GM21390 (cell line): ENCODE data around the gene WNK2.

Source experiments
- ATAC-seq: cut with Tn5 transposase; IDR thresholded peaks from one replicate; pipeline ENCODE4 v1.9.1; 2021; ENCODE audit not compliant: unreplicated experiment

The WNK2 gene

DNA sequence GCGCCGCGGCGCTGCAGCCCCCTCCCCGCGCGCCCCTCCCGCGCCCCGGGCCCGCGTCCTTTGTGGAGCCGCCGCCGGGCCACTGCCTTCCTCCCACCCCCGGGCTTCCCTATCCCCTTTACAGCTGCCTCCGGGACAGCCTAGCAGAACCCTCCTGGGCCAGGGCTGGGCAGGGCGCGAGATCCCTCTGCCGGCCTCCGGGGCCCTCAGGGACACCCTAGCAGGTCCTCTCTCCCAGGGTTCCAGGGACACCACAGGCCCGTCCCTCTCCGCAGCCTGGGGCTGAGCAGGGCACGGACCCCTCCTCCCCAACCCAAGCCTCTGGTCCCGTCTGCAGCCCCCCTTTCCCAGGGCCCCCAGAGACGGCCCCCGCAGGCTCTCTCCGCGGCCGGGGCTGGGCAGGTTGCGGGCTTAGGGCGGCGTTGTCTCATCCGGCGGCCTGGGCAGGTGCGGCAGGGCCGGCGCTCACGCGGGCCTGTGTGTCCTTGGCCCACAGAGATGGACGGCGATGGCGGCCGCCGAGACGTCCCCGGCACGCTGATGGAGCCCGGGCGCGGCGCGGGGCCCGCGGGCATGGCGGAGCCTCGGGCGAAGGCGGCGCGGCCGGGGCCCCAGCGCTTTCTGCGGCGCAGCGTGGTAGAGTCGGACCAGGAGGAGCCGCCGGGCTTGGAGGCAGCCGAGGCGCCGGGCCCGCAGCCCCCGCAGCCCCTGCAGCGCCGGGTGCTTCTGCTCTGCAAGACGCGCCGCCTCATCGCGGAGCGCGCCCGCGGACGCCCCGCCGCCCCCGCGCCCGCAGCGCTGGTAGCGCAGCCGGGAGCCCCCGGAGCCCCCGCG is 710 bp downstream of the WNK2 start:
- no peak for ATAC-seq

DNA sequence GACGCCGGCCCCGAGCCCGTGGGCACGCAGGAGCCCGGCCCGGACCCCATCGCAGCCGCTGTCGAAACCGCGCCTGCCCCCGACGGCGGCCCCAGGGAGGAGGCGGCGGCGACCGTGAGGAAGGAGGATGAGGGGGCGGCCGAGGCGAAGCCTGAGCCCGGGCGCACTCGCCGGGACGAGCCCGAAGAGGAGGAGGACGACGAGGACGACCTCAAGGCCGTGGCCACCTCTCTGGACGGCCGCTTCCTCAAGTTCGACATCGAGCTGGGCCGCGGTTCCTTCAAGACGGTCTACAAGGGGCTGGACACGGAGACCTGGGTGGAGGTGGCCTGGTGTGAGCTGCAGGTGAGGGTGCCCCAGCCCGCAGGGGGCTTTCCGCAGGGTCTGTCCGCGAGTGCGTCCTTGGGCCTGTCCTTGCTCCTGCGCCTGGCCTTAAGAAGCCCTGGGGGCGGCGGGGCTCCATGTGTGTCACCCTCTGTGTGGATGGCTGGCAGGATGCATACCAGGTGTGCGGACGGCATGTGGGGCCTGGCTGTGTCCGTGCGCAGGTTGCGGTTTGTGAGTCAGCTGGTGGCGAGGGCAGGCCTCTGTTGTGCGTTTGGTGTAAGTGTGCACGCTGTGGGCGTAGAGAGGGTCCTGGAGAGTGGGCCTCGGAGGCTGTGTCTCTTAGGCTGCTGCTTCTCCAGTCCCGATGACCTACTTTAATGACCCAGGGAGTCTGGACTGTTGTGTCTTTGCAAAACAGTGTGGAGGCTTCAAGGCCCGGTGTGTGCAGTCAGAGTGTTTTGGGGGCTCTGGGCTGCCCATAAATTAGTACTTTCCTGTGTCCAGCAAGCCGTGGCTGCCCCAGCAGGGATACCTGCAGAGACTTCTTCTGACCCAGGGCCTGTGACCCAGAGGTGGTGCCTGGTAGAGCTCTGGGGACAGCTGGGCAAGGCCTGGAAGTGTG is 1.6 kb downstream of the WNK2 start:
- ATAC-seq, result no peak

DNA sequence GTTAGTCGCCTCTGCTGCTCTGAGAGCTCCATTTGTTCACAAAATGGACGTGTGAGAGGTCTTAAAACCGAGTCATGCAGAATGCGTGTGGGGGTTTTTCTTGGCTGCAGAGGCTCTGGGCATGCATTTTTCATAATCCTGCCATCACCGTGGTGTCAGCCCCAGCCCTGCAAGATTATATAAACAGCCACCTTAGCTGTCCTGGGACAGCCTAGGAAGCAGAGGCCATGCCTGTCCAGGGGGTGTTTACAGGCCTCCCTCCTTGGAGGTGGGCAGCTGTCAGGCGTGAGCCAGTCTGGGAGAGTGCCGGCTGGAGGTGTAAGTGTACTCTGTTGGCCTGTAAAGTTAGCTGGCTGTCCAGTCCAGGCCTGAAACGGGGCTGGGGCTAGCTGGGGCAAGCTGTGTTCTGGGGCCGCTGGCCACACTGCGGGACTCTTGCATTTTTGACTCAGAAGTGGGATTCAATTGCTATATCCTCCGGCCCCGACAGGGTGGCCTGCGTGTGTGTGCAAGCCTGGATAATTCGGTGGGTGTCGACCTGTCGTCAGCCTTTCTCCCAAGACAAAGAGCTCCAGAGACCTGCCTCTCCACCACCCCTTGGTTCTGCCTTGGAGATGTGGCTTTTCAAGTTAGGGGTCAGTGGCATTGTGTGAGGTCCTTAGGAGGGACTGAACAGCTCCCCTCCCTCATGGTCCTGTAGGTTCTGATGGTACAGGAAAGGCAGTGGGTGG is 2.4 kb downstream of the WNK2 start:
- no peak for ATAC-seq

DNA sequence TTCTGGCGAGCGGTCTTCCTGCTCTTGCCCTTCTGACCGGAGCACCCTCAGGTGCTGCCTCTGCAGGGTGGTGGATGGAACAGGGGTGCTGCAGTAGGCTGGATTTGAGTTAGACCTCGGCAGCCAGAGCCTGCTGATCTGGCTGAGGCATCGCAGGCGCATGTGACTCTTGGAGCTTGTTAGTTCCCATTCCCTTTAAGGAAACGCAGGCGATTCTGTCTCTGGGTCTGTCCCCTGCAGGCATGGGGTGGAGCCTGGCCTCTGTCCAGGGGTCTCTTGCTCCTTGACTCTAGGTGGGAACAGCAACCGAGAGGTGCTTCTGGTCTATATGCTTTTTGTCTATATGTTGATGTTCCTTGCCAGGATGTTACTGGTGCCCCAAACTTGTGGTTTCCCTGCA is 3.1 kb downstream of the WNK2 start:
- ATAC-seq, result no peak

DNA sequence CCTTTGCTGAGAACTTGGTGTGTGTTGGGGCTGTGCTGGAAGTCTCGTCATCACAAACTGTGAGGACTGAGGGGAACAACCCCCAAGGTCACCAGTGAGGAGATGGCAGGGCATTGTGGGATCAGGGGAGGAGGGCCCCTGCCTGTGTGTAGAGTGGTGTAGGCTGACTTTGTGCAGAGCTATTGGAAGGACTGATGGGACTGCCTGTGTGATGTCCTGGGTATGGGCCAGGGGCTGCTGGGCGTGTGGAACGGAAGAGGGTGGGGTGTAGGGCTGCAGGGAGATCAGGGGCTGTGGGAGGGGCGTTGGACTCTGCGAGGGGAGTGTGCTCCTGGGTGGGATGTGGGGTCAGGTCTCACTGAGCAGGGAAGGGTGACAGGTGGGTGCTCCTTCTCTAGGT is 3.6 kb downstream of the WNK2 start:
- no peak for ATAC-seq

DNA sequence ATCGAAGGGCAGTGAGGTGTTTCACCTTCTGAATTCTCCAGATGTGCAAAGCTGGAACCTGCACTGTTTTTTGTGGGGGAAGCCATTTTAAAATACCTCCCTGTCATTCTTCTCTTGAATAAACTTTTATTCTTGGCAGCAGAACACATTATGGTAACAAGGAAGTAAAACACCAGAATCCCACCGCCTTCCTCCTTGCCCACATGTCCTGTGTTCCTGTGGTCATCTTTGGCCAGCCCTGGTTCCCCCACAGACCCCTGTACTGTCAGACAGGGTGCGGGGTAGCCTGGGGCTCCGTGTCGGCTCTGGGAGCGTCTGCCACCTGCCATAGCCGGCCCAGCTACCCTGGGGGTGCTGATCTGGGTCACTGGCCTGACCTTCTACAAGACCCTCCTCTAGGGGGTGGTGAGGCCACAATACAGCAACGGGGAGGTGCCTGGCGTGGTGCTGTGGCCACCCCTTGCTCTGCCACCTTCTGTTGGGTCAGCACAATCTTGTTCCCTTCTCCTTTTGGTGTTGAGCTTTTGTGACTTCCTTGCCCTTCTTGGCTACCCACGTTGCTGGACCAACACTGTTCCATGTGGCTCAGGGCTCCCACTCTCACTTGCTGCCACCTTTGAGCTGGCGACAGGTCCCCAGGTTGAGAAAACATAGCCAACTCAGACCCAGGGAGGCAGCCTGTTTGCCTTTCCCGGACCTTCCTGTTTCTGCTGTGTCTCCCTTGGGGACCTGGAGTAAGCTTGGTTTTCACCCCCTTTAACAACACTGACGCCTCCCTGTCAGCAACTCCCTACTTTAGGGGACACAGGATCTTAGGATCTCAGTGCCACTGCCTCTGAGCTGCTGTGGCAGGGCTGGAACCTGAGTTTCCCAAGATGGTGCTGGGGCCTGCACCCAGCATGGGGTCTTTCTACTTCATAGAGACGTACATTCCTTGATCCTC is 4.8 kb downstream of the WNK2 start:
- no peak for ATAC-seq

DNA sequence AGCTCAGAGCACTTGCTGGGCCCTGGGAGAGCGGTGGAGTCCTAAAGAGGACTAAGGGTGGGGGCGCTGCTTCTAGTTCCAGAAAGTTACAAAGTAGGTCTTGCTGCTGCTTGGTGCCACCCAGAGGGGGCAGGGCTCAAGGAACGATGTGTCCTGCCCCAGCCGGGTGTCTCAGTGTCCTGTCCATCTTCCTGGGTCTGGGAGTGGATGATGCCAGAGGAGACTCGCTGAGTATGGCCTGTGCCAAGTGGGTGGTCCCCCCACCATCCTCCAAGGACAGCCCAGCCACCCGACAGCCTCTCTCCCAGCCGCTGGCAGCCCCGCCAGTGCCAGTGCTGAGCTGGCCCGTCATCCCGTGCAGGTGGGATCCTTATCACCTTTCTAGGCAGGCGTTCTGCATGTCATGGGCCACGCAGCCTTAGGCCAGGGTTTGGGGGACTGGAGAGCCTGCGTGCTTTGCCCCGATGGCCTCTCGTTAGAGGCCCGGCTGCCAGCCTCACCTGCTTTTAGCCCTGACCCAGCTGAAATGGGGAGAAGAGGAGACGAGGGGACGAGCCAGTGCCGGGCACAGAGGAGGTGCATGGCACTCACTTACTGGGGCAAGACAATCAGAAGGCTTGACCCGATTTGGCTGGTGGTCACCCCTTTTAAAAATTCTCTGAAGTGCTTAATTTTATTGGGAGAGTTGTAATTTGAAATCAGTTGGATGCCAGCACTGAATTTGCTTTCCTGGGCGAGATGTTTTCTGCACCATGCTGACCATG is 5.6 kb downstream of the WNK2 start:
- no peak for ATAC-seq

DNA sequence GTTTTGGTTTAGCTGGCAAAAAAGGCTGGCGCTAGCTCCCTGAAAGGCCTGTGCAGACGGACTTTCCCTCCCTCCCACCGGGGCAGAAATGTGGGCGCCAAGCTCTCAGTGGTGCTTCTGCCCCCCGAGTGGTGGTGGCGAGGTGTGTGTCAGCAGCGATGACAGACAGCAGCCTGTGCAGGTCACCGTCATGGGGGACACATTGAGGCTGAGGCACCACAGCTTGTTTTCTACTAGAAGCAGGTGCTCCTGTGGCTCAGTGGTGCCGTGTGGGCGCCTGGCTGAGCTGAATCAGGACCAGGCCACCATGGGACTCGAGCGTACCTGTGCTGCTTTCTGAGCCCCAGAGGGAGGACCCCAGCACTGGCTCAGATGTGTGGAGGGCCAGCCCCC is 6.2 kb downstream of the WNK2 start:
- no peak for ATAC-seq

DNA sequence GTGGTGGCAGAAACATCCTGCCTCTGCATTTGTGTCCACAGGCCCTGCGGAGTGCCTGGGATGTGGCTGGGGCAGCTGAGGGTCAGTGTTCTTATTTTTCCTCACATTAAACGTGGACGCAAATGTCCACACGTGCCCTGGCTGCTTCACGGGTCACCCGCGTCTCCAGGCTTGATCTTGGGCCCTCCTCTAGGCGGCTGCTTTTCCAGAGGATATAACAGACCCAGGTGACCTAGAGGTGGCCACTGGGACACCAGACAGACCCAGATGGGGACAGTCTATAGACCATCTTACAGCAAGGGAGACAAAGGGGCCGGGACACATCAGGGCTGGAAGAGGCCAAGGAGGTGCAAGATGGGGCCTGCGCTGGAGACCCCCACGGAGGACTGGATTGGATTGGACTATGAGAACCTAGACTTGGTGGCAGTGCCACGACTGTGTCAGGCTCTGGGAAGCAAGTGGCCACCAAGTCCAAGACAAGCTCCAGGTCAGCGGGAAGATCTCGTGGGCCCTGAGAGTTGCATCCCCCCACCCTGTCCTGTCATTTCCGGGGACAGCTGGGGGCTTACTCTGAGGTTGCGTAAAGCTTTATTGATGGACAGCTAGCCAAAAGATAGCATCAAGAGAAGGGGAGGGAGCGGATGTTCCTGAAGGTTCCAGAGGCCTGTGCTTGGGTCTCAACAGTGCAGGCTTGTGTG is 6.9 kb downstream of the WNK2 start:
- ATAC-seq, result no peak

DNA sequence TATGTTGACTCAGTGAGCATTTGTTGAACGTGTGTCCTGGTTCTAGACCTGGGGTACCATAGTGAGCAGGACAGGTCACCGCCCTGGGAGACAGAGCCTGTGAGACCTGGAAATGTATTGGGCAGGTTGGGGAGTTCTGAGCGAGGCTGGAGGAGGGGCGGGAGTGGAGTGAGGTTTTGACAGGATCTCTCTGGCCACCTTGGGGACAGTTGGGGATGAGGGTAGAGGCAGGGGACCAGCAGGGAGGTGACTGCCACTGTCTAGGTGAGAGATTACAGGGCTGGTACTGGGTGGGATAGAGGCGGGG is 7.4 kb downstream of the WNK2 start:
- ATAC-seq, result no peak

DNA sequence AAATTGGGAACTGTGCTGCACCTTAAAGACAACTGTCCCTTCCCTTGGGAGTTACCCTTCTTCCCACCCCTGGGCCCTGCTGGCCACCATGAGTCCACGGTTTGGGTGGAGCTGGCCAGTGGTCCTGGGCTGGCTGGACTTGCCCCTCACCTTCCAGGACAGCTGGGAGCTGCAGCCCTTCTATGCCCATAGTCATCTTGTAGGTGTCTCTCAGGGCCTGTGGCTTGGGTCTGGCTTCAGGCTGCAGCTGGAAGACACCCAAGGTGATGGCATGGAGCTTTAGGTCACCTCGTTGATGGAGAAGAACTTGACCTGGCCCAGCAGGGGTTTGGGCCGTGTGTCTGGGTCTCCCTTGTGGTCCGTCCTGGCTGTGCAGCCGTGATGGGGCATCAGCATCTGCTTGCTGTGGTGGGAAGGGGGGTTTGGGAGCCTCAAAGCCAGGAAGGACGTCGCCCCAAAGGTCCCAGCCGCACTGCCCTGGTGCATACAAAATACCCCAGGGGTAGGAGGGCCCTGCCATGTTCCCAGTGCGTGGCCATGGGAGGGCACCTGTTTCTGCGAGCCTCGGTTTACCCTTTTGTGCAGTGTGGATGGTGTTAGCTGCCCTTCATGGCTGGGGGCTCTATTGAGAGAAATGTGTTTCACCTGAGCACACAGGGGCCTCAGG is 8.9 kb downstream of the WNK2 start:
- no peak for ATAC-seq

DNA sequence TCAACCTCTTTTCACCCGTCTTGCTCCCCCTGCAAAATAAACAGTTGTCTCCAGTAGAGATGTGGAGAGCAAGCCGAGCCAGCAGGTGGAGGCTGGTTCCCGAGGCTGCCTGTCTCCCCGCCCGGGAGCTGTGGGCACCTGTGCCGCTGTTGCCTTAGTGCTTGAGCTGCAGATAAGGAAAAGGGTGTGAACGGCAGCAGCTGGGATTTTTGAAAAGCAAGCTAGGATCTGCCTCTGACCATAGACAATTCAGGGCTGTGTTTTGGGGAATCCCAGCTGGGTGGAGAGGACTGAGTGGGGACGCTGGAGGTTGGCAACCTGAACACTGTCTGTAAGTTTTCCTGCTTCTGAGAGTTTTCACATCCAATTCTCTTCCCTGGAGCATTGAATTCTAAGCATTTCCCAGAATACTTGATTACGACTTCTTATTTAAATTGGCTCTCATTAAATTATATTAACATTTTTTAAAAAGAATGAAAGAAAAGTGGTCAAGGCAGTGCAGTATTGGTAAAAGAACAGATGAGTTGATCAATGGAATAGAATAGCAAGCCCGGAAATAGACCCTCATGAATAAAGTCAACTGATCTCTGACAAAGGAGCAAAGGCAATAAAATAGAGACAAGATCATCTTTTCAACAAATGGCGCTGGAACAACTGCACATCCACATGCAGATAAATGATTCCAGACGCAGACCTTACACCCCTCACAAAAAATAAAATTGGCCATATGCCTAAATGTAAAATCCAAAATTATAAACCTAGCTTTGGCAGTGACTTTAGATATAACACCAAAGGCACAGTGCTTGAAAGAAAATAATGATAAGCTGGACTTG is 9.7 kb downstream of the WNK2 start:
- ATAC-seq, result no peak

DNA sequence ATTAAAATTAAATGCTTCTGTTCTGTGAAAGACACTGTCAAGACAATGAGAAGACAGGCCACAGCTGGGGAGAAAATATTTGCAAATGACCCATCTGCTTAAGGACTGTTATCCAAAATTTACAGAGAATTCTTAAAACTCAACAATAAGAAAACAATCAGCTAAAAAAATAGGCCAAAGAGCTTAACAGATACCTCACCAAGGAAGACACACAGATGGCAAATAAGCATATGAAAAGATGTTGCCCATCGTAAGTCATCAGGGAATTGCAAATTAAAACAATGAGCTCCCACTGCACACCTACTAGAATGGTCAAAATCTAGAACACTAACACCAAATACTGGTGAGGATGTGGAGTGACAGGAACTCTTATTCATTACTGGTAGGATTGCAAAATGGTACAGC is 10.3 kb downstream of the WNK2 start:
- no peak for ATAC-seq

DNA sequence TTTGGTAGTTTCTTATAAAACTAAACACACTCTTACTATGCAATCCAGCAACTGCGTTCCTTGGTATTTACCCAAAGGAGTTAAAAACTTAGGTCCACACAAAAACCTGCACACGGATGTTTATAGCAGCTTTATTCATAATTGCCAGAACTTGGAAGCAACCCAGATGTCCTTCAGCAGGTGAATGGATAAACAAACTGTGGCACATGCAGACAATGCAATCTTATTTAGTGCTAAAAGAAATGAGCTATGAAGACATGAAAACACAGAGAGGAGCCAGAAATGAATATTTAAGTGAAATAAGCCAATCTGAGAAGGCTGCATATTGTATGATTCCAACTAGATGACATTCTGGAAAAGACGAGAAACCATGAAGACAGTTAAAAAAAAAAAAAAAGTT is 10.7 kb downstream of the WNK2 start:
- no peak for ATAC-seq

DNA sequence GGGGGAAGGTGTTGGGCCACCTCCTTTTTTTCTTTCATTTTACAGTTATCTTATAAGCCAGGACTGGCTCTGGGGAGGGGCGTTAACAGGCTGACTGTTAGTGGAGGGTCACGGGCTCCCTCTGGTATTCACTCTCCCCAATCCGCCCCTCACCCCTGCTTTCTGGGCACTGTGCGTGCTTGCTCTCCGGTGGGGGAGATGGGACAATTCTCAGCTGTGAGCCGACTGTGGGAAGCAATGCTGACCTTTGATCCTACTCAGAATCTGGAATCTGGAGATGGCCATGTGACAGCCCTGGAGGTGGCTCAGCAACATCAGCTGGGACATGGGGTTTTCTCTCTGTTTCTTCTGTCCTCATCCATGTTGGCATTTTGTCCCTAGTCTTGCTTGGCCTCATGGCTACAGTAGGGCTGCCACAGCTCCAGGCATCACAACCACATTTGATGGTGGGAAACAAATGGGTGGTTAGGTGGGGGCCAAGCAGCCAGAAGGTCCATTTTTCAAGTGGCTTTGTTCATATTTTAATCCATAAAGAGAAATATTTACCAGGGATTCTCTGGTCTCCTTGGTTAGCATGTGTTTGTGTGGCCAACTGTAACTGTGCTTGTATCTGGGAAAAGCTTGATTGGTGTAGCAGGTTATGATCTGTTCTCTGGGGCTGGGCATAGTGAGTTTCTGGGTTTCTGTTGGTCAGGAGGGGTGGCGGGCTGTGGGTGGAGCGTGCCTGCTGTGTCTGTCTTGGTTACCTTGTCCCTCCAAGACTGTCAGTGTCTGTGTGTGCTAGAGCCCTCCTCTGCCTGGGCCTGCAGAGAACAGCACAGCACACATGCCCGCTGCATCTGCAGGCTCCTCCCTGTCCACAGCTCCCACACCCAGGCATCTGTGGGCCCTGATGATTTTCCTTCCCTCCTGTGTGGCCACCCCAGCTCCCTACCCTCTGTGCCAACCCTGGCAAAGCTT is 12.4 kb downstream of the WNK2 start:
- no peak for ATAC-seq

DNA sequence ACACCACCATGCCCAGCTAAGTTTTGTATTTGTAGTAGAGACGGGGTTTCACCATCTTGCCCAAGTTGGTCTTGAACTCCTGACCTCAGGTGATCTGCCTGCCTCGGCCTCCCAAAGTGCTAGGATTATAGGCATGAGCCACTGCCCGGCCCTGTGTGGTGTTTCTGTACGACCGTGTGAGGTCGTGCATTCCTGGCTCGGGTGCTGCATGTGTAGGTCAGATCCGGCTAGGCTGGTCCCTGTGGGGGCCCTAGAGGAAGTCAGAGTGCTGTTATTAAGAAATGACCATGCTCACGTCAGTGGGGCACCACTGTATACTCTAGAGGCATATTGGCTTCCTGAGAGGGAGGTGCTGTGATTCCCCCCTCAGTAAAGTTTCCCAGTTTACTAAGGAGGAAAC is 13.7 kb downstream of the WNK2 start:
- ATAC-seq, result no peak
